GF-D8 (cell line): Measurements from ENCODE around the gene HIBCH.
"Not testable (repeated sequence)": the region's sequence is repeated elsewhere in the genome, so short reads cannot be mapped to it uniquely, and the experiment has no call there.

Experiments used
- DNase-seq: peaks from one replicate; lab custom pipeline; 2025; lab: John Stamatoyannopoulos, UW

HIBCH gene

DNA sequence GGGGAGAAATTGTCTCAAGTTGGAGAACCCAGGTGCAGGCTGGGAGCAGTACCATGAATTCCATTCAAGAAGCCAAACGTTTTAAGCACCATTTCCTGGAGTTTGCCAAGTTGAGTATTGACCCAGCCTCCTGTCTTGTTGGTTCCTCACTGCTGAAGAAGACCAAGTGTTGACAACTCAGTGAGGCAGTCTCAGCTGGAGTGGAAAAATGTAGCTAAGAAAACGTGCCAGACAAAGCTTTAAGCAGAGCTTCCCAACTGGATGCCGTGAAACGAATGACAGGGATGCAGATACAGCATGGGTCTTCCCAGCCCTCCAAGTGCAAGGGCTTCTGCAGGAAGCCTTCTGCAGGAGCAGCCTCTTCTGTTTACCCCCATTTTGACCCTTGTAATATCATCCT lies 23.0 kb upstream of the HIBCH start:
- DNase-seq = no peak

DNA sequence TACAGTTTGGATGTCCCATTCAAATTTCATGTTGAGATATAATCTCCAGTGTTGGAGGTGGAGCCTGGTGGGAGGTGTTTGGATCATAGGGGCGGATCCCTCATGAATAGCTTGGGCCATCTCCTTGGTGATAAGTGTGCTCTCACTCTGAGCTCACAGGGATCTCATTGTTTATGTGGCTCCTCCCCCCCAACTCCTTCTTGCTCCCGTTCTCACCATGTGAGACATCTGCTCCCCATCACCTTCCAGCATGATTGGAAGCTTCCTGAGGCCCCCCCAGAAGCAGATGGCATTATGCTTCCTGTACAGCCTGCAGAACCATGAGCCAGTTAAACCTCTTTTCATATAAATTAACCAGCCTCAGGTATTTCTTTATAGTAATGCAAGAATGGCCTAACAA lies 20.7 kb upstream of the HIBCH start:
- DNase-seq = no peak

DNA sequence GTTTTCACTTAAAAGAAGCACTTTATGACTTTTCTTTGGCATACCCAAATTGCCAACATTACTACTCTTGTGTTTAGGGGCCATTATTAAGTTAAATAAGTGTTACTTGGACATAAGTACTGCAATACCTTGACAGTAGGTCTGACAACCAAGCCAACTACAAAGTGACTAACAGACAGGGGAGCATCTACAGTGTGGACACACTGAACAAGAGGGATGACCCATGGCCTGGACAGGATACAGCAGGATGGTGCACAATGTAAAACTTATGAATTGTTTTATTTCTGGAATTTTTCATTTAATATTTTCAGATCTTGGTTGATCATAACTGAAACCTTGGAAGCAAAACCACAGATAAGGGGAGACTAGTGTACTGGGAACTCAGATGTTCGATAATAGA lies 19.8 kb upstream of the HIBCH start:
- DNase-seq = no peak

DNA sequence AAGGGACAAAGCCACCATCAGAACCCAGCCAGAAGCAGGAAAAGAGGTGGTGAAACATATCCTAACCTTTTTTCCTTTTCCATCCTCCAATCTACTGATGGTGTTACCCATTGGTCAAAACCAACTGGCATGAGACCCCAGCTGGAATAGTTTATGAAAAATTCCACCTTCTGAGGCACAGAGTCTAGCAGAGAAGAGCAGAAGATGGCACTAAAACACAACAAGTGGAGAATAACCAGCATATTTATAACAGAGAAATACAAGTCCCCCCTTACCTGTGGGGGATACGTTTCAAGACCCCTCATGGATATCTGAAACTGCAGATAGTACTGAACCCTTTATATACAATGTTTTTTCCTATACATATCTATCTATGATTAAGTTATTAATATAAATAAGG lies 18.8 kb upstream of the HIBCH start:
- DNase-seq = no peak

DNA sequence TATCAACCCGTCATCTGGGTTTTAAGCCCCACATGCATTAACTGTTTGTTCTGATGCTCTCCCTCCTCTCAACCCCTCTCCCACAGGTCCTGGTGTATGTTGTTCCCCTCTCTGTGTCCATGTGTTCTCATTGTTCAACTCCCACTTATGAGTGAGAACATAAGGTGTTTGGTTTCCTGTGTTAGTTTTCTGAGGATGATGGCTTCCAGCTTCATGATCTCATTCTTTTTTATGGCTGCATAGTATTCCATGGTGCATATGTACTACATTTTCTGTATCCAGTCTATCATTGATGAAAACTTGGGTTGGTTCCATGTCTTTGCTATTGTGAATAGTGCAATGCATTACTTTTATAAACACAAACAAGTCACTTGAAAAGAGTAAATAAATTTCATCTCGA lies 16.8 kb upstream of the HIBCH start:
- no peak for DNase-seq

DNA sequence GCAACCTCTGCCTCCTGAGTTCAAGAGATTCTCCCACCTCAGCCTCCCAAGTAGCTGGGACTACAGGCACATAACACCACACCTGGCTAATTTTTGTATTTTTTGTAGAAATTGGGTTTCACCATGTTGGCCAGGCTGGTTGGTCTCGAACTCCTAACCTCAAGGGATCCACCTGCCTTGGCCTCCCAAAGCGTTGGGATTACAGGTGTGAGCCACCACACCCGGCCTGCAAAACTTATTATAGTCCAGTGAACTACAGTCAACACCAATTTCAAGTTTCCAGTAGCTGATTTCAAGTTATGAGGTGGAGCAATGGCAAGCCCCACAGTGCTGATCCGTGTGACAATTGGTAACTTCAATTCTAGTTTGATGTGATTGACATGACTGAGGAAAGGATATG lies 16.0 kb upstream of the HIBCH start:
- not testable (repeated sequence) for DNase-seq

DNA sequence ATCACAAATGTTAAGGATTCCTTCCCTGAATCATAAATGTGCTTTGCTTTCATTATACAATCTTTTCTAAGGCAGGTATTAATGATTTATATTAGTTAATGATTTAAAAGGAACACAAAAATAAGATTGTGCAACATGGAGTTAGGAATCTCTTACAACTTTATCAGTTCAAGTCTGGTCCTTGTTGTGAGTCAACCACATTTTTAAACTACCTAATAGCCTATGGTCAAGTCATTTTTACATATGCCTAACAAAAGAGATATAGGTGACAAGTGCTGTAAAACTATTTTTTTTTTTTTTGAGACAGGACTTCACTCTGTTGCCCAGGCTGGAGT lies 15.6 kb upstream of the HIBCH start:
- DNase-seq = no peak

DNA sequence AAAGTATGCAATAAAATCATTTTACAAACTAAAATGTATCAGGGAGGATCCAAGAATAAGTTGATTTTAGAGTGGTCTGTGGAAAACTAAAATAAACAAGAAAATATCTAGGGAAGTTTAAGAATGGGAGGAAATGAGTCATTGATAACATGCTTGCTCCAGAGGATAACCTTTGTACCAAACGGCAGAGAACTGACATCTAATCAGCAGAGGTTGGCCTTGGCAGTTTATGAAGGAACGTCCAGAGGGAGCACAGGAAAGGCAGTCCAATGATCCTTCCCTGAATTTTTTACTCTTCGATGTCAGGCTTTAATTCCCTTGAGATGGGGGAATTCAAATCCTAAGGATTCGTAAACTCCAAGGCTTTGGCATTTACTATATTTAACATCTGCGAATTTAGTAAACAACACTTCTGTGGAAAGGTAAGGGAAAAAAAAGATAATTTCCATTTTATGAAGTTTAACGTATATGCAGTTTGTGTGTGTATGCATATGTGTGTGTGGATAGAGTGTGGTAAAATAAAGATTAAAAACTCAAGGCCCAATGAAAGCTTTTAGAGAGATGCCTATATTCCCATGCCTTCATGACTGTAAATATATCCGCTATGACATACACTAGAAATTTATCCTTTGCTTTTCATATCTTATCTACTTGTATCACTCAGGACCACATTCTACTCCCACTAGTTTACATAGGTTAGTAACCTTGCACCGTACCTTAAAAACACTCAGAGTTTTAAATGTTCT lies 15.0 kb upstream of the HIBCH start:
- no peak for DNase-seq

DNA sequence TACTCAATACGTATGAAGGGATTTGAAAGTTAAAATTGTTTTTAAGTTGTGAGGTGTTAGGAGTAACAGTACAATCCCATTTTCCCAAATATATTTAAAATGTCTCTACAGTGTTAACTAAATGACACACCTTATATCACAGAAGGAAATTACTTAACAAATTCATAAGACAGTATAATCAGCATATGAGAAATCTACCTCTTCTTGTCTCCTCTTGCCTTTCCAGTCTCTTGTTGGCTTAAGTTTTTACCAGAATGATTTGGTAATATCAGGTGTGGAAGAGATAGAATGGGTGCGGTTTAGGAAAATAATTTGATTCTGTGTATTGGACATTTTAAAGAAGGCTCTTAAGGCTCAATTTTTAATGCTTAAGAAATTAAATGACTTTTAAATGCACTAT lies 14.3 kb upstream of the HIBCH start:
- DNase-seq = no peak

DNA sequence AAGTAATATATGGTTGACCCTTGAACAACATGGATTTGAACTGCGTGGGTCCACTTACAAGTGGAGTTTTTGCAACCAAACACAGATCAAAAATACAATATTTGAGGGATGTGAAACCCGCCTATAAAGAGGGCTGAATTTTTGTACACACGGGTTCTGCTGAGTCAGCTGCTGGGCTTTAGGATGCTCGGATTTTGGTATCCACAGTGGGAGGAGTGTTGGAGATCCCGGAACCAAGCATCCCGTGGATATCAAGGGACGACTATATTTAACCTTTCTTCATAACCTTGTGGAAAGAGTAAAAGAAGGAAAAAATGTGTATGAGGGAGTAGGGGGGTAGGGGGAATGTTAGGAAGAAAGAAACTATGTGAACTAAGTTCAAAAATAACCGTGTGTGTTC lies 13.8 kb upstream of the HIBCH start:
- no peak for DNase-seq

DNA sequence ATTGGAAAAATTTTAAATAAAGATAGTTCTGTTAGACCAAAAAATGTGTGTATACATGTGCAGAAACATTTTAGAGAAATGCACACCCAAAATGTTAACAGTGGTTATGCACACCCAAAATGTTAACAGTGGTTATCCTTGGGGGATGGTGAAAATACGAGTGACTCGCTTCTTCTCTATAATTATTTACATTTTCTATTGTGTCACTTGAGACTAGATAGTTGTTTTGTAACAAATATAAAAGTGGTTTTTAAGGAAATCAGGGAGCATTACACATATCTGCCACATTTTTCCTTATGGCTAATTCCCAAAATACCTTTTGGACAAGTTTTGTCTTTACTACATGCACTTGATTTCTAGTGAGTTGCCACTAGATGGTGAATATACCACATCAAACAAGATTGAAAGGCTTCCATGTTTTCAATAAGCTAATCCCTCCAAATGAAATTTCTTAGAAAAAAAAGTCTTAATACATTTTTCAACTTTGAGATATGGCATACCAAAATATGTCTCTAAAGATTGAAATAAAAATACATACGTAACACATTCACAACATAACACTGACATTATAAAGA lies 9.0 kb upstream of the HIBCH start:
- no peak for DNase-seq

DNA sequence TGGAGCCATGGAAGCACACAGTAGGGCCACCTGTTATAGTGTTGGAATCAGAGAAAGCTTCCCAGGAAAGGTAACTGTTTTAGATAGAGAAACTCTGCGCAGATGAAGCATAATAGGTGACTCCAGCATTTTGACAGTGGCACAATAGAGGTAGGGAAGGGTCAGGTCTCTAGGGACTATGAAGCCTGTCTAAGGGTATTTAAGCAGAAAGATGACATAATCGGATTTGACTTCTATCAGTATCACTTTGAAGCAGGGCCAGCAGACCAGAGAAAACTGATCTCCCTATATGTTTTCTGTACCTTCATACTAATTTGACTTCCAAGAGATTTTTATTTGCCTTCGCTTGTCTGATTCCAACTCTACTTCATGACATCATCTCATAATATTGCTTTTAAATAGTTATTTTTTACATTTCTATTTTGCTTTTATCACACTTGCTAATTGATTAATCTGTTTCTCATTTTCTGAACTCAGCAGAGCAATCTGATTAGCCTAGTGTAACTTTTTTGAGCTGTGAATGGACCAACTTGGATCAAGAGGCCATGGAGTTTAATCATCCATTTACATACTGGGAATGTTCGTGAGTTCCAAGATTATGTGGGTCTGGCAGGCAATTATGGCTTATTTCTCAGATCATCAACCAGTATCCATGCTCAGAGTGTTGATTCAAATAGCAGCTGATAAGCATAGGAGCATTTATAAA lies 8.4 kb upstream of the HIBCH start:
- DNase-seq = no peak

DNA sequence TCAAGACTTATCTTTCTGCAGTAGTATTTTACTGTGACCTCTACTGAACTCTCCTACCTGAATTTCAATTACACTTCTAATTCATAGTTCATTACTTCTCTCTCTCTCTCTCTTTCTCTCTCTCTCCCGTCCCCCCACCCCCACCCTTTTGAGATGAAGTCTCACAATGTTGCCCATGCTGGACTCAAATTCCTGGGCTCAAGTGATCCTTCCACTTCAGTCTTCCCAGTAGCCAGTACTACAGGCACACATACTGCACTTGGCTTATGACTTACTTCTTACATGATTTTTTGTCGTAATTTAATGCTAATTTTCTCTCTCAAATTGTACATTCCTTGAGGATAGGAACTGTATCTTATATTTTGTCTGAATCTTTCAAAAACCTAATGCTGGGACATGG lies 6.0 kb upstream of the HIBCH start:
- no peak for DNase-seq

DNA sequence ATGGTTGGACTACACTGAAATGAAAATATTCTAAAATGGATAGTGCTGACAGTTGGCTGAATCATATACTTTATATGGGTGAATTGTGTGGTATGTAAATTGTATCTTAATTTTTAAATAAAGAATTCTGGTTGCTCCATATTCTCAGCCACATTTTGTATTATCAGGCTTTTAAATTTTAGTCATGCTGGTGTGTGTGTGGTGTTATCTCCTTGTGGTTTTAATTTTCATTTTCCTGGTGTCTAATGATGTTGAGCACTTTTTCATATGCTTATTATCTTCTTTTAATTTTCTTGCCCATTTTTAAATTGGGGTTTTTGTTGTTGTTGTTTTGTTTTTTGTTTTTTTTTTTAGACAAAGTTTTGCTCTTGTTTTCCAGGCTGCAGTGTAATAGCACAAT lies 3.8 kb upstream of the HIBCH start:
- no peak for DNase-seq

DNA sequence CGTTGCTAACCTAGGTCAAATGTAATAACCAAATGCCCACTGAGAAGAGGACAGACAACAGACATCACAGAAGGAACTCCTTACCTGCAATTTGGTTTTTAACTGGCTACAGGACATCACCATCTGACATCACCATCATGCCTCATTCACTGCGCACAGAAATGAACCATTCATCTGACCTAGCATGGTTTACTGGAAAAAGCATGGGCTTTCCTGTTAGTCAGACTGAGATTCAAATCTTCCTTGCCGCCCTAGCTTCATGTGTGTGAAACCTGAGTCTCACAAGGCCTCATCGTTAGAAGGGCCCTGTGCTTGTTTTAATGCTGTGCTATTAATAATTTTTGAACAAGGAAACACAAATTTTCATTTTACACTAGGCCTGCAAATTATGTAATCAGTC lies 1.1 kb upstream of the HIBCH start:
- DNase-seq = no peak

DNA sequence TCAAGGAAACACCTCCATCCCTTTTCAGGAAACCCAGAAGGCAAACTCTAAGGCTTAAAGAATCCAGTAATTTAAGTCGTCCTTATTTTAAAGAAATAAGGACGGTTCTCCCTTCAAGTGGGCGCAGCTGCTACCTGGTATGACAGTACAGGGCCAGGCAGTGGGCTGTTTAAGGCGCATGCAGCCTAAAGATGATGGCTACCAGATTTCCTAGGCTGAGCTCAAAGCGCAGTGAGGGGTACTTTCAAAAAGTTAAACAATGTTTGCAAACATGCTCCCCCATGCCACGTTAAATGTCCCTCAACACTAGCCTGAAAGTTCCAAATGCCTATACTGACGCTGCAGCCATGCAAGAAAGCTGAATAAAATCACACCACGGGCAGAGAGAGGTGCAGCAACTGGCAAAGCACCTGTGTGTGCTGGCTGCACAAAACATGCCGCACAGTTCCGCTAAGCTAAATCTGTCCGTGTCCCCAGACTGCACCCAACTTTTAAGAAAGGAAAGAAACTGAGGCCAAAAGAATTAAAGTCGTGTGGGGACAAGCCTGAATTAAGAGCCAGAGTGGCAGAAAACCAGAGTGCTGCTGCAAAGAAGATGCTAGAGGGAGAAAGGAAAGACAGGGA lies 583 bp downstream of the HIBCH start:
- DNase-seq = no peak

DNA sequence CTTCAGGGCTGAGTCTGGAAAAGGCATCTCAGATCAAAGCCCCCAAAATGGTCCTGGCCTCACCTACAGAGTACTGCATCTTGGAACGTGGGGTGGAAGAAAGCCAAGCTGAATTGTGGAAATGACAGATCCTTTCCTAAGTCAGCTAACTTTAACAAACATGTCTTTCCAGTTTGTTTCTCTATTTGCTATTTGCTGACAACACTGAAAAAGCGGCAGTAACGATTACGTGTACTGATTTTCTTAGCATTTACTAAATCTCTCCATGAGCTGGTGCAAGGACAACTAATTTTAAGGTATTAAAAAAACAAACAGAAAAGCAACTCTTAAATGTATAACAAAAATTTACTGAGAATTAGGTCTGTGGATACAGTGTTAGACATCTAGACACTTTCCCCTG lies 1.1 kb downstream of the HIBCH start:
- no peak for DNase-seq

DNA sequence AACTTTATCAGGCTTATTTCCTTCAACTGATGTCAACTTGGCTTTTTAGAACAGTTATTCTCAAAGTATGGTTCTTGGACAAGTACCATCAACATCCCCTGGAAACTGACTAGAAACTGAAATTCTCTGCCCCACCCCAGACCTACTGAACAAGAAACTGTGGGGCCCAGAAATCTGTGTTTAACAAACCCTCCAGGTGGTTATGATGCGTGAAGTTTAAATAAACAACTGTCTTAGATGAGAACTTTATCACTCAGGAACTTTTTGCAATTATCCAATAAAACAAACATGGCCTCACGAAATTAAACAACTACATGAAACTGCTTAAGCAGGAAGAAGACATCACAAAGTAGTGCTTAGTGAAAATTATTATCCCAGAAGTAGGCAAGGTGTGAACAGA lies 4.4 kb downstream of the HIBCH start:
- DNase-seq = no peak

DNA sequence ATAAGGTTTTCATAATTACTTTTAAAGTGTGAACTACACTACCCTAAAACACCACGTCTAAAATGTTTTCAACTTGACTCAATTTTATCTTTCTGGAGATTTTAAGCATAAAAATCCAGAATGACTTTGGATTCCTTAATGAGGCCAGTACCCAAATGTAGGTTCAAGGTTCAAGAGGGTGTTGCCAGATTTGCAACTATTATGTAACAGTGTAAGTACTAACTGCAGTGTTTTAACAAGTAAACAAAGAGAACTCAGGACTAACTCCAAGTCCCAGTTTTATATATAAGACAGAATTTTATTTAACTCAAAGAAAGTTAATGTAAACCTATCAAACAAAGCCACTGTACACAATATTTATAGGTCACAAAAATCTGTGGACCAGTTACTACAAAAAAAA lies 5.7 kb downstream of the HIBCH start:
- no peak for DNase-seq

DNA sequence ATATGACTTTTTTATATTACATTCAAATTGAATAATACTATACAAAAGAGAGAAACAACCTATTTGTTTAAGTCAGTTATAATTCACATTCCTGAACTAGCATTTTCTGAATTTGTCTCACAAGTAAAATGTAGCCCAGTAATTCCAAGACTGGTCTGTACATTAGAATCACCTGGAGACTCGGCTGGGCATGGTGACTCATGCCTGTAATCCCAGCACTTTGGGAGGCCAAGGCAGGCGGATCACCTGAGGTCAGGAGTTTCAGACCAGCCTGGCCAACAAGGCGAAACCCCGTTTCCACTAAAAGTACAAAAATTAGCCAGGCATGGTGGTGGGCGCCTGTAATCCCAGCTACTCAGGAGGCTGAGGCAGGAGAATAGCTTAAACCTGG lies 7.0 kb downstream of the HIBCH start:
- DNase-seq = not testable (repeated sequence)

DNA sequence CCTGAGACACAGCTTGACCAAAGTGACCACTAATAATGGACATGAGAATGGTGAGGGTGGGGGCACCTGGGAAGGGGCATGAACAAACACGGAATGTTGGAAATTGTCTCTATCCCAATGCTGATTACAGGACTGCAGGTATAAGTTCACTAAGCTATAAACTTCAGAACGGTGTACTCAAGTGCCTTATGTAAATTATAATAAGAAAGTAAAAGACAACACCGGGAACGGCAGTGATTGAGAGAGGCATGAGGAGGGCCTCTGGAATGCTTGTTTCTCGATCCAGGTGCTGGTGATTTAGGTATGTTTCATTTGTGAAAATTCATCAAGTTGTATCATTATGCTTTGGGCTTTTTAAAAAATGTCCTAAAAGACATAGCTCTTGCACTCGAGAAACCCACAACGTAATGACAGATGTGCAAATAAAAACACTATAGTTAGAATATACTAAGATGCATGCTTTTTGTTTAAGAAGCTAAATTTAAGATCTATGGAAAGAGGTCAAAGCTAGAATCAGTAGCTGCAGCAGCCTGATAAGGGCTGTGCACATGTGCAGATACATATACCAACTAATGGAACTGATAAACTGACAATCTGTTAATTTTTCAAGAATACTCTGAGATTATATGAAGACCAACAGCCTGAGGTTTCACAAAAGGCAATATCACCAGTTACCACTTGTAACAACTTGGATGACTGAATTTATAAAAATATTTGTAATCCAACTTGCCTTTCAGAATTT lies 7.6 kb downstream of the HIBCH start:
- DNase-seq = no peak

DNA sequence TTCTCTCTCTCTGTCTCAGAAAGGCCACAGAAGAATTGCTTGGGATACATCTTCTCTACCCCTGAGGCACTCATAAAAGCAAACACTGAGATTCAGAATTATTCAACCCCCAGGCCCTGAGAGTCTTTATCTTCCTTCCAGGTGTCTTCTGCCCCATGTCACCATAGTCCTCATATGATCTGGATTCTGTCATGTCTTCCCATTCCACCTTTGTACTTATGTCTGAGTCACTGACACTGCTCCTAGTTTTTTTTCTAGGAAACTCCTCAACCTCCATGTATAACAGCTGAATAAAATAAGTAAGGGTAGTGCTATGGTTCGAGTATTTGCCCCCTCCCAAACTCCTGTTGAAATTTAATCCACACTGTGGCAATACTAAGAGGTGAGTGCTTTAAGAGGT lies 11.6 kb downstream of the HIBCH start:
- DNase-seq = no peak

DNA sequence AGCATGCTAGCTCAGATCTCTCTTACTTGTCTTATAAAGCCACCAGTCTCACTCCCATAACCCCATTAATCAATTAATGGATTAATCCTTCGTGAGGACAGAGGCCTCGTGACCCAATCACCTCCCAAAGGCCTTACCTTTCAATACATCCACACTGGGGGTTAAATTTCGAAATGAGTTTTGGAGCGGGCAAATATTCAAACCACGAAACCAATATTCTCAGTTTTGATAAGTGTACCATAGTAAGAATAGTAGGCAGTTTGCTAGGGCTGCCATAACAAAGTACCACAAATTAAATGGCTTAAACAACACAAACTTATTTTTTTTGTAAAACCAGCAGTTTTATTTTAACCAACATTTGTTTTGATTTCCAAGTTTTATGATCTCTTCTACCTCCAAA lies 15.2 kb downstream of the HIBCH start:
- no peak for DNase-seq
